ENCODE results near the gene USP37. TPM values are rescaled to one million over a fixed set of nuclear protein-coding genes. Genes with fewer than 3 reads are reported as not detected.

Gene USP37
- polyA plus RNA-seq, 1 of the 3 experiments (the other 2 are of a cell fraction): 0.95 TPM

DNA sequence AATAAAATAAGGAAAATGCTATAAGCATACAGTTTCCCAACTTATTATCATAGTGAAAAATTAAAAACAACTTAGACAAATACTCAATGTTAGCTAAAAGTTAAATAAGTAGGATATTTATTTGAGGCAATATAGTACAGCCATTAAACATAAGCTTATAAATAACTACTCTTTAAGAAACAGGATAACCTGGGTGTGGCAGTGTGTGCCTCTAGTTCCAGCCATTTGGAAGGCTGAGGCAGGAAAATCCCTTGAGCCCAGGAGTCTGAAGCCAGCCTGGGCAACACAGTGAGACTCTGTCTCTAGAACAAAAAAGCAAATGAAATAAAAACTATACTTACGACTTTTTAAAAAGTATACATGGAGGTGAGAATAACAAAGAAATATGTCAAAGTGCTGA, 109.6 kb downstream of the USP37 start:
- 92% methylated on average over 1 of the region's 1 CpG for WGBS (ENCODE audit: low lambda C conversion rate)
- H3K79me2 ChIP-seq (ENCODE audit: insufficient read depth): no peaks in the 10 kb centered on the region
- H4K20me1 ChIP-seq (ENCODE audit: insufficient read depth): no peaks in the 10 kb centered on the region
- H3K4me1 ChIP-seq (ENCODE audit: control insufficient read depth in 1 of 2, insufficient read depth in 2 of 2, low read depth in 1 of 2, low read length in 1 of 2): no peaks in the 10 kb centered on the region
- no peaks in the 10 kb centered on the region for H3K27me3 ChIP-seq (ENCODE audit: insufficient read depth)
- no peak overlapping the region for H3K4me3 ChIP-seq (ENCODE audit: low read depth in 2 of 2, low read length in 1 of 2)
- ChIA-PET CTCF (interaction anchor here (0.7 to 1.1 kb wide), 4 partner anchors 8 to 190 kb away, joined by 3 read pairs; no protein-coding TSS in a partner anchor), POLR2A (no interaction called here)
- peaks cover 19 to 46% of the 10 kb centered on the region in 2 experiments for H3K36me3 ChIP-seq (replicated peaks in 1 of 2; ENCODE audit: control insufficient read depth in 1 of 2, insufficient read depth in 2 of 2, low read length in 1 of 2)
- H3K9ac ChIP-seq: no peak overlapping the region
- no peak overlapping the region for H3K4me2 ChIP-seq
- no peak for DNase-seq
- H3K9me3 ChIP-seq: no peaks in the 10 kb centered on the region
- peaks cover 5% of the 10 kb centered on the region for H3F3A ChIP-seq (replicated peaks; ENCODE audit: insufficient read depth)
- no peak for TF ChIP-seq ELF1 (IDR thresholded peaks at IDR 0.05)
- TF ChIP-seq FOXM1 (IDR thresholded peaks at IDR 0.05; ENCODE audit: low read depth): no peak
- TF ChIP-seq GABPA (IDR thresholded peaks at IDR 0.05; ENCODE audit: low read depth): no peak
- TF ChIP-seq, protein P1, sequence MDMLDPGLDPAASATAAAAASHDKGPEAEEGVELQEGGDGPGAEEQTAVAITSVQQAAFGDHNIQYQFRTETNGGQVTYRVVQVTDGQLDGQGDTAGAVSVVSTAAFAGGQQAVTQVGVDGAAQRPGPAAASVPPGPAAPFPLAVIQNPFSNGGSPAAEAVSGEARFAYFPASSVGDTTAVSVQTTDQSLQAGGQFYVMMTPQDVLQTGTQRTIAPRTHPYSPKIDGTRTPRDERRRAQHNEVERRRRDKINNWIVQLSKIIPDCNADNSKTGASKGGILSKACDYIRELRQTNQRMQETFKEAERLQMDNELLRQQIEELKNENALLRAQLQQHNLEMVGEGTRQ (IDR thresholded peaks at IDR 0.05; ENCODE audit: borderline replicate concordance, low read depth, low read length): no peak
- no peaks in the 10 kb centered on the region for H3K9me2 ChIP-seq
- no peak overlapping the region for H3K27ac ChIP-seq (ENCODE audit: low read depth in 2 of 2, low read length in 1 of 2)
- H2AFZ ChIP-seq (ENCODE audit: low read depth): no peak overlapping the region

DNA sequence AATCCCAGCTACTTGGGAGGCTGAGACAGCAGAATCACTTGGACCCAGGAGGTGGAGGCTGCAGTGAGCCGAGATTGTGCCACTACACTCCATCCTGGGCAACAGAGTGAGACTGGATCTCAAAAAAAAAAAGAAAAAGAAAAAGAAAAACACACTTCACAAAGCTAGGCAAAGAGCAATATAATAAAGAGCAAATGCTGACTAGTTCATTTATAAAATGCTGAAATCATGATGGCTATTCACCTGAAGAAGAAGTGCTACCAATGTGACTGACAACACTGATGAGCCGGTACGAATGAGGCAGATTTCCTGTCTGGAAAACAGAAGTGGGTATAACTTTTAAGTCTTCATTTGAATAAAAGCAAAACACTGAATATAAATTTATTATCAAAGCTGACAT, 111.3 kb downstream of the USP37 start:
- peaks cover 5% of the 10 kb centered on the region for H3F3A ChIP-seq (replicated peaks; ENCODE audit: insufficient read depth)
- no peaks in the 10 kb centered on the region for H3K4me1 ChIP-seq (ENCODE audit: control insufficient read depth in 1 of 2, insufficient read depth in 2 of 2, low read depth in 1 of 2, low read length in 1 of 2)
- H3K79me2 ChIP-seq (ENCODE audit: insufficient read depth): no peaks in the 10 kb centered on the region
- TF ChIP-seq RFX5 (IDR thresholded peaks at IDR 0.05; ENCODE audit: low read length): no peak
- TF ChIP-seq MXI1 (IDR thresholded peaks at IDR 0.05; ENCODE audit: low read depth, low read length): no peak
- H3K4me3 ChIP-seq (ENCODE audit: low read depth in 2 of 2, low read length in 1 of 2): no peak overlapping the region
- no peak overlapping the region for H3K27ac ChIP-seq (ENCODE audit: low read depth in 2 of 2, low read length in 1 of 2)
- no peaks in the 10 kb centered on the region for H3K9me3 ChIP-seq
- ChIA-PET CTCF (interaction anchor here (1.1 to 1.2 kb wide), 2 partner anchors 10 to 216 kb away, joined by 3 read pairs; no protein-coding TSS in a partner anchor), POLR2A (no interaction called here)
- H3K9ac ChIP-seq: no peak overlapping the region
- no peak overlapping the region for H3K4me2 ChIP-seq
- H3K36me3 ChIP-seq (replicated peaks in 1 of 2; ENCODE audit: control insufficient read depth in 1 of 2, insufficient read depth in 2 of 2, low read length in 1 of 2): peaks cover 22 to 54% of the 10 kb centered on the region in 2 experiments
- H3K9me2 ChIP-seq: no peaks in the 10 kb centered on the region
- no peak overlapping the region for H2AFZ ChIP-seq (ENCODE audit: low read depth)
- no peak for DNase-seq
- H3K27me3 ChIP-seq (ENCODE audit: insufficient read depth): no peaks in the 10 kb centered on the region
- no peaks in the 10 kb centered on the region for H4K20me1 ChIP-seq (ENCODE audit: insufficient read depth)
- 99% methylated on average over 3 of the region's 3 CpGs for WGBS (ENCODE audit: low lambda C conversion rate)

DNA sequence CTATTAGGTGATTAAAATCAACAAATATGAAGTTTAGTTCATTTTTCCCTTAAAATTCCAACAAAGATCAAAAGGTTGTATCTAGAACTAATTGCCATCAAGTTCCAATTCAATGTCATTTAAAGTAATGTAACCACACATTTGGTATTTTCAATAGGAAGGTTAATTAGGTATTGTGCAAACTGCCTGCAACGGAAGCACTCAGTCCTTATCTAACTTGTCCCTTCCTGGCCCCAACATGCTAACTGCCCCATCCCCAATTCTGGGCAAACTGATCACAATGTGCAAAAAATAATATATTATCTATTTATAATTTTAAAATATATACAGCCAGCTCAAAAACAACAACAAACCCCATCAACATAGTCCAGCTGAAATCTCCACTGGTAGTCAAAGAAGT, 116.1 kb downstream of the USP37 start:
- H3K36me3 ChIP-seq (replicated peaks in 1 of 2; ENCODE audit: control insufficient read depth in 1 of 2, insufficient read depth in 2 of 2, low read length in 1 of 2): peaks cover 25 to 38% of the 10 kb centered on the region in 2 experiments
- H2AFZ ChIP-seq (ENCODE audit: low read depth): no peak overlapping the region
- H3K4me1 ChIP-seq (ENCODE audit: control insufficient read depth in 1 of 2, insufficient read depth in 2 of 2, low read depth in 1 of 2, low read length in 1 of 2): no peaks in the 10 kb centered on the region; a peak in 1 of 4 replicates
- H3K9me2 ChIP-seq: no peaks in the 10 kb centered on the region
- H3K9ac ChIP-seq: no peak overlapping the region
- H3K27me3 ChIP-seq (ENCODE audit: insufficient read depth): no peaks in the 10 kb centered on the region
- CTCF ChIA-PET: interaction anchor here (4.6 kb wide), 1 partner anchor 14 kb away, joined by 21 read pairs; no protein-coding TSS in a partner anchor
- H3K4me3 ChIP-seq (ENCODE audit: low read depth in 2 of 2, low read length in 1 of 2): no peak overlapping the region
- no peak for TF ChIP-seq MEF2A (IDR thresholded peaks at IDR 0.05; ENCODE audit: borderline replicate concordance, low read depth)
- no peak for TF ChIP-seq NFIC (IDR thresholded peaks at IDR 0.05; ENCODE audit: borderline replicate concordance)
- TF ChIP-seq, protein P2, sequence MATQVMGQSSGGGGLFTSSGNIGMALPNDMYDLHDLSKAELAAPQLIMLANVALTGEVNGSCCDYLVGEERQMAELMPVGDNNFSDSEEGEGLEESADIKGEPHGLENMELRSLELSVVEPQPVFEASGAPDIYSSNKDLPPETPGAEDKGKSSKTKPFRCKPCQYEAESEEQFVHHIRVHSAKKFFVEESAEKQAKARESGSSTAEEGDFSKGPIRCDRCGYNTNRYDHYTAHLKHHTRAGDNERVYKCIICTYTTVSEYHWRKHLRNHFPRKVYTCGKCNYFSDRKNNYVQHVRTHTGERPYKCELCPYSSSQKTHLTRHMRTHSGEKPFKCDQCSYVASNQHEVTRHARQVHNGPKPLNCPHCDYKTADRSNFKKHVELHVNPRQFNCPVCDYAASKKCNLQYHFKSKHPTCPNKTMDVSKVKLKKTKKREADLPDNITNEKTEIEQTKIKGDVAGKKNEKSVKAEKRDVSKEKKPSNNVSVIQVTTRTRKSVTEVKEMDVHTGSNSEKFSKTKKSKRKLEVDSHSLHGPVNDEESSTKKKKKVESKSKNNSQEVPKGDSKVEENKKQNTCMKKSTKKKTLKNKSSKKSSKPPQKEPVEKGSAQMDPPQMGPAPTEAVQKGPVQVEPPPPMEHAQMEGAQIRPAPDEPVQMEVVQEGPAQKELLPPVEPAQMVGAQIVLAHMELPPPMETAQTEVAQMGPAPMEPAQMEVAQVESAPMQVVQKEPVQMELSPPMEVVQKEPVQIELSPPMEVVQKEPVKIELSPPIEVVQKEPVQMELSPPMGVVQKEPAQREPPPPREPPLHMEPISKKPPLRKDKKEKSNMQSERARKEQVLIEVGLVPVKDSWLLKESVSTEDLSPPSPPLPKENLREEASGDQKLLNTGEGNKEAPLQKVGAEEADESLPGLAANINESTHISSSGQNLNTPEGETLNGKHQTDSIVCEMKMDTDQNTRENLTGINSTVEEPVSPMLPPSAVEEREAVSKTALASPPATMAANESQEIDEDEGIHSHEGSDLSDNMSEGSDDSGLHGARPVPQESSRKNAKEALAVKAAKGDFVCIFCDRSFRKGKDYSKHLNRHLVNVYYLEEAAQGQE (IDR thresholded peaks at IDR 0.05; ENCODE audit: low read depth, low read length): no peak
- no peak for TF ChIP-seq YY1 (IDR thresholded peaks at IDR 0.05; ENCODE audit: low read depth)
- TF ChIP-seq RAD21 (IDR thresholded peaks at IDR 0.05; ENCODE audit: low read length): no peak
- TF ChIP-seq, protein P3, sequence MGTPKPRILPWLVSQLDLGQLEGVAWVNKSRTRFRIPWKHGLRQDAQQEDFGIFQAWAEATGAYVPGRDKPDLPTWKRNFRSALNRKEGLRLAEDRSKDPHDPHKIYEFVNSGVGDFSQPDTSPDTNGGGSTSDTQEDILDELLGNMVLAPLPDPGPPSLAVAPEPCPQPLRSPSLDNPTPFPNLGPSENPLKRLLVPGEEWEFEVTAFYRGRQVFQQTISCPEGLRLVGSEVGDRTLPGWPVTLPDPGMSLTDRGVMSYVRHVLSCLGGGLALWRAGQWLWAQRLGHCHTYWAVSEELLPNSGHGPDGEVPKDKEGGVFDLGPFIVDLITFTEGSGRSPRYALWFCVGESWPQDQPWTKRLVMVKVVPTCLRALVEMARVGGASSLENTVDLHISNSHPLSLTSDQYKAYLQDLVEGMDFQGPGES (IDR thresholded peaks at IDR 0.05; ENCODE audit: low read depth, low read length): no peak
- no peak for TF ChIP-seq FOXJ3 (CRISPR knock-in tag; IDR thresholded peaks at IDR 0.05)
- no peak for TF ChIP-seq RCOR1 (IDR thresholded peaks at IDR 0.05; ENCODE audit: low read length)
- no peak for TF ChIP-seq TCF12 (IDR thresholded peaks at IDR 0.05)
- no peak for TF ChIP-seq GABPA (IDR thresholded peaks at IDR 0.05; ENCODE audit: low read depth)
- TF ChIP-seq, protein P4, sequence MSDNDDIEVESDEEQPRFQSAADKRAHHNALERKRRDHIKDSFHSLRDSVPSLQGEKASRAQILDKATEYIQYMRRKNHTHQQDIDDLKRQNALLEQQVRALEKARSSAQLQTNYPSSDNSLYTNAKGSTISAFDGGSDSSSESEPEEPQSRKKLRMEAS (IDR thresholded peaks at IDR 0.05; ENCODE audit: low read depth): no peak
- TF ChIP-seq JUND (IDR thresholded peaks at IDR 0.05): no peak
- H3F3A ChIP-seq (replicated peaks; ENCODE audit: insufficient read depth): no peaks in the 10 kb centered on the region
- 88% methylated on average over 1 of the region's 1 CpG for WGBS (ENCODE audit: low lambda C conversion rate)
- no peaks in the 10 kb centered on the region for H3K9me3 ChIP-seq
- POLR2A ChIA-PET: no interaction called here
- no peaks in the 10 kb centered on the region for H3K79me2 ChIP-seq (ENCODE audit: insufficient read depth)
- no peak for DNase-seq
- H3K4me2 ChIP-seq: no peak overlapping the region
- H4K20me1 ChIP-seq (ENCODE audit: insufficient read depth): no peaks in the 10 kb centered on the region
- no peak overlapping the region for H3K27ac ChIP-seq (ENCODE audit: low read depth in 2 of 2, low read length in 1 of 2)
